ENCODE data around the gene ASB6.

ASB6 gene

DNA sequence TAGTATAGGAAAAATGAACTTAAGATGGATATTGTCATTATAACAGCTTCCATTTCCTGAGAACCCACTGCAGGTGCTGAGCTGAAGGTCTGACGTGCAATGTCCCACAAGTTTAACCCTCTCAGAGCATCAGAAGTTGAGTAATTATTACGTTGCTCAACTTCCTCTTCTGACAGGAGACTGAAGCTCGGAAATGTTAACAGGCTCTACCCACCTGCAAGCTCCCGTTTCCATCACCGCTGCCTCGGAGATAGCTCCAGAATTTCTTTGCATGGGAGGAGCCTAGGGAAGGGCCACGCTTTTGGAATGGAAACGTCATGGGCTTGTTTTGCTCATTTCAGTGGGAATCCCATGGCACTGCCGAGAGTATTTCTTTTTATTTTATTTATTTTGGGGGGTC is 17.0 kb downstream of the ASB6 start:
- DNase-seq, result no peak

DNA sequence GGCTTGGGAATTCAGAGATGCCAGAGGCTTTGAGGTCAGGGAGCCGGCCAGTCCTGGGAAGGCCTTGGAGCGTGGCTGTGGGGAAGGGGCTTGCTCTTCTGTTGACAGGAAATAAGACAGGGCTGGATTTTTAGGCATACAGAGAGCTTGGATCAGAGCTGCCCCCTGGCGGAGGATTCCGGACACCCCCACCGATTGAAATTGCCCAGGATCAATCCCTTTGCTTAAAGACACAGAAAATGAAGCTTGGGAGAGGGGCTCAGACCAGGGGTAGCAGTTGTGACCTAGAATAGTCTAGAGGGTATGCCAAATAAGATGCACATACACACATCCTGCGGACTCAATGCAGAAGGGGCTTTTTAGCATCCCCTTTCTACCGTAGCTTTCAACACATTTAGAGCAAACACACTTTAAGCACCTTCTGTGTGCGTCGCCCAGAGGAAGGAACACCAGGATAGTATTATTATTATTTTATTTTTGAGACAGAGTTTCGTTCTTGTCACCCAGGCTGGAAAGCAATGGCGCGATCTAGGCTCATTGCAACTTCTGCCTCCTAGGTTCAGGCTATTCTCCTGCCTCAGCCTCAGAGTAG is 17.7 kb downstream of the ASB6 start:
- peak; percentile 71 for DNase-seq

DNA sequence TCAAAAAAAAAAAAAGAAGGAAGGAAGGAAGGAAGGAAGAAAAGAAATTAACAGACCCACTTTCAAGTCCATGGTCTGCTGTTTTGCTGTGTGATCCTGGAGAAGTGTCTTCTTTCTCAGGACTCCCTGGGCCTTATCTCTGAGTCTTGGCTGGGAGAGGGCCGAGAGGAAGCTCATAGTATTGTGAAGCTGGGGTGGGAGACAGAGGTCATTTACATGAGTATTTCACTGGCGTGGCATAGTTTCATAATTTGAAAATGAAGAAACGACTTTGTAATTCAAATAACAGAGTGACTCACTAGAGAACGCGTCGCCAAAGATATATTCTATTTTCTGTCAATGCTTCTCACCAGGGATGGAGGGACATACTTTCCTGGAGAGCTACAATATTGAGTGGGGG is 18.6 kb downstream of the ASB6 start:
- DNase-seq, result no peak

DNA sequence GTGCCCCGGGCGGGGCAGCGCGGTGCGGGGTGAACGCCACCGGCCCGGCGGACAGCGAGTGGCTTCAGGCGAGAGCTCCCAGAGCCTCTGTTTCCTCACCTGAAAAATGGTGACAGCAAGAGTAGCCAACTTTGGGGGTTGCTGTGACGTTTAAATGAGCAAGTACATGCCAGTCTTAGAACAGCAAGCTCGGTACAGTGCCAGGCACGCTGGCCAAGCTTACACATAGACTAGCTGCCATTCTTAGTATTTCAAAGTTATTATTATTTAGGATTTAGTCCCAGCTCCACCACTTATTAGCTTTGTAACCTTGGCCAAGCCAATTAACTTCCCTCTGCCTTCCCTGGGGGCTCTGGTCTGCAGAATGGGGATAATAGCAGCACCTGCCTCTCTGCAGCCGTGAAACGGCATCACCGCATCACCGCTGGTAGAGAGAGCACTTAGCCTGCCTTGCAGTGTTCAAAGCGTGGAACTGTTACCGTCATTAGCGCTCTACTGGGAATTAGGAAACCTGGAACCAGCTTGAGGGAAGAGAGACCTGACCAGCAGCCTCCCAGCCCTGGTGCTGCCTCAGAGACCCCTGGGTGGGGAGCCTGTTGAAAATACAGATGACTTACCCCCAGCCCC is 21.2 kb downstream of the ASB6 start, which contains the start of gene C9orf50:
TSS of gene C9orf50 (minus strand) at position 433 of the 627 bp plus-strand sequence. CDS start 527 bp downstream, outside the sequence.
- DNase-seq, result no peak

DNA sequence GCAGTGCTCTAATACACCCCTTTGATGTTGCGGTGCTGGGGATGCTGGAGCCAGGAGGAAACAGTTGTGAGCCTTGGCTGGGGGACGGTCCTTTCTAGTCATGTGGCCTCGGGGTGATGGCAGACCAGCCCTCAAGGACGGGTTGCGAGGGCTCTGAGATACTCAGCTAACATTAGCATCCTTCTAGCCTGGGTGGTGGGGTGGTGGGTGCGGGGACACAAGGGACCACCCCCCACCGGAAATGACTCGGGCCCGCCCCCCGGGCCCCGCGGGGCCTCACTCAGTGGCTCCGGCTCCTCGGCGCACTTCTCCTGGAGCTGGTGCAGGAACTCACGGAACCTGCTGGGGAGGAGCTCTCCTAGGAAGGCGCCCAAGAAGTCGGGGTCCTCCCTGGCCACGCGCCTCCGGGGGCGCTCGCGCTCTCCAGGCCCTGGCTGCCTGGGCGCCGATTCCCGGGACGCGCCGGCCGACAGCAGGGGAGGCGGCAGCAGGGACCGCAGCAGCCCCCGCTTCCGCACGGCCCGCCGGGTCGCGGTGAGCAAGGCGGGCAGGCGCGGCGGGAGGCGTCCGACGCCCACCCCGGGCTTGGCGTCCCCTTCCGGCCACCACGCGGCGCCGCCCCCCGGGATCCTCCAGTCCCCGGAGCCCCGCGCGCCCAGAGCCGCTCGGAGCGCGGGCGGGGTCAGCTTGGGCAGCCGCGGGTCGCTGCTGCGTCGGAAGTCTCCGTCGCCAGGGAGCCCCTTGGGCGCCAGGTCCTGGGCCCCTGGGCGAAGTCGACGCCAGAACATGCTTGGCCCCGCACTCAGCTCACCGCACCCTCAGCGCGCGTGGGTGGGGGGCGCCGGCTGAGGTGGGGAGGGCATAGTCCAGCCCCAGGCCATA is 21.9 kb downstream of the ASB6 start:
- no peak for DNase-seq

DNA sequence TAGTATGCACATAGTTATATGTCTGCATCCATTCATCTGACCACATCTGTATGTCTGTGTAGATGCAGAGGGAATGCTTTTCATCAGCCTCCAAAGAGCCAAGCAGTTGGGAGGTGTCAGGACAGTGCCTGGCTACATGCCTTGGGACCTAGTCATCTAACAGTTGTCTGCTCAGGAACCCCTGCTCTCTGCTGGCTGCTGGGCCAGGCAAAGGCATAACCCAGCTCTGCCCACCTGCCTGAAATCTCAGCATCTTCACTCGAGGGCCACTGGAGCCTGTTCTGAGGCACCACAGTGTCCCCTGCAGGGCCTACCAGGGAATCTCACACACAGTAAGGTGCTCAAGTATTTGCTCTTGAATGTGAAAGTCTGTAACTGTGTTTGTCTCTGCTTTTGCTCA is 24.8 kb downstream of the ASB6 start:
- no peak for DNase-seq

DNA sequence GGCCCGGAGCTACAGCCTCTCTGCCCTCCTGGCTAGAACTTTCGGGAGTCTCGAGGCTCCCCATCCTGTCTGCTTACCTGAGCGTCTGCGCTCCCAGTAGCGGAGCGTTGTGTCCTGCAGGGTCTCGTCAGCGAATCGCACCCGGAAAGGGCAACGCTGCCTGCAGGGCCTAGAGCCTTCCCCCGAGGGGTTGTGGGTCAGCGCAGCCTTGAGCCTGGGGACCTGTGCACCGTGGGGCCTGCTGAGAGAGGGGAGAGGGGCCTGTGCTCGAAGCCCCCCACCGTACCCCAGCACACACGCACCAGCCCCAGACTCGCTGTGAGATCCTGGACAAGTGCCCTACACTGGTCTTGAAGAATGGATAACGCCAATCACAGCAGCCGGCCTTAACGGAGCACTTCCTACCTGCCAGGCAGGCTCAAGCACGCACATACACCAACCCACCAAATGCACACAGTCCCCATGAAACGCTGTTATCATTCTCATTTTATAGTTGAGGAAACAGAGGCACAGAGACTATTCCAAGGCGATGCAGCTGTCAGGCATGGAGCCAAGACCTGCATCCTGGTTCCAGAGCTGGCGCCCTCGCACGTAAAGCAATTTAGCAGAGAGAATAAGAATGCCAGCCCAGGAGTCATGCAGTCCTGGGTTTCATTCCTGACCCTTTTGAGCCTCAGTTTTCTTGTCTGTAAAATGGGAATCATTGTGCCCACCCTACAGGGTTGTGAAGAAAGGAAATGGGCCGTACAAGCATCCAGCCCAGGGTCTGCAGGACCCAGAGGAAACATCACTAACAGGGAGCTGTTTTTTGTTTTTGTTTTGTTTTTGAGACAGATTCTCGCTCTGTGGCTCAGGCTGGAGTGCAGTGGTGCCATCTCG is 26.3 kb downstream of the ASB6 start:
- no peak for DNase-seq

DNA sequence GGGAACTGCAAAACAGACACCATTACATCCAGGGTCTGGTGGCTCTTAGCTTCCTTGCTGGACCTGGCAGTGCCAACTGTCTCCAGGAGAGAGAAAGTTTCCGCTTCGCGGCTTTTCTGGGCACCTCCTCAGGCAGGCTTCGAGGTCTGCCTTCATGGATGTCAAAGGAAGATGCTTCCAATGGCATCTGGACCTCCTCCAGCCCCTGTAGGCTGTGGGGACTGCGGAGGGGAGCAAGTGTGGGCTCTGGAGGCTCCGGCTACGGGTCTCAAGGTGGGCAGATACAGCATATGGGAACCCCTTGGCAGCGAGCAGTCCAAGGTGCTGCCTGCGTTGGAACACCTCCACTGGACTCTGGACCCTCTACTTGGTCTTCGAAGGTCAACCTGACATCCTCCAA is 27.0 kb downstream of the ASB6 start:
- no peak for DNase-seq

DNA sequence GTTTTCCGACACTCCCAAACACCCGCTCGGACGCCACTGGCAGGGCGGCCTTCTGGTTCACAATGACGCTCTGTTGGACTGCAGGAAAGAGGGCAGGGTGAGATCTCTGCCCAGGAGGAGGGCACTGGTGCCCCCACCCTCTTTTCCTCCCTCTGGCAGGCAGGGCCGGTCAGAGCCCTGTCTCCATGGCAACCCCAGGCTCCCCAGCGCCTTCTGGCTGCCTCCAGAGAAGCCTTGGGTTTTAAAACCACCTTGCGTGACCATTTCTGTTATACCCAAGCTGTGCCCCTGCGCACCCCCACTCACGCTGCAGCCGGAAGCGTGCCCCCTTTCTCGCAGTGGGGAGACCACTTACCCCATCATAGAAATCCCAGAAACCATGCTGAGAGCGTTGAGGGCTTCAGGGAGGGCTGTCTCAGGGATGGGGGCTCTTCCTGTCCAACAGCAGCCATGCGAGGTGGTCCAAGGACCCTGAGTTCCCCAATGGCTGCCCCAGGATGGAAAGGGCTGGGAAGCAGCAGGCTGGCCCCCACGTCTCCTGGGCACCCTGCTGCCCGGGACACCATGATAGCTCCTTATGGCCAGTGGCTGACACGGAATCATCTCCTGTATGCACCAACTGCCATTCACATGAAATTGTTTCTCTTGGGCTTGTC is 28.3 kb downstream of the ASB6 start:
- DNase-seq, result no peak

DNA sequence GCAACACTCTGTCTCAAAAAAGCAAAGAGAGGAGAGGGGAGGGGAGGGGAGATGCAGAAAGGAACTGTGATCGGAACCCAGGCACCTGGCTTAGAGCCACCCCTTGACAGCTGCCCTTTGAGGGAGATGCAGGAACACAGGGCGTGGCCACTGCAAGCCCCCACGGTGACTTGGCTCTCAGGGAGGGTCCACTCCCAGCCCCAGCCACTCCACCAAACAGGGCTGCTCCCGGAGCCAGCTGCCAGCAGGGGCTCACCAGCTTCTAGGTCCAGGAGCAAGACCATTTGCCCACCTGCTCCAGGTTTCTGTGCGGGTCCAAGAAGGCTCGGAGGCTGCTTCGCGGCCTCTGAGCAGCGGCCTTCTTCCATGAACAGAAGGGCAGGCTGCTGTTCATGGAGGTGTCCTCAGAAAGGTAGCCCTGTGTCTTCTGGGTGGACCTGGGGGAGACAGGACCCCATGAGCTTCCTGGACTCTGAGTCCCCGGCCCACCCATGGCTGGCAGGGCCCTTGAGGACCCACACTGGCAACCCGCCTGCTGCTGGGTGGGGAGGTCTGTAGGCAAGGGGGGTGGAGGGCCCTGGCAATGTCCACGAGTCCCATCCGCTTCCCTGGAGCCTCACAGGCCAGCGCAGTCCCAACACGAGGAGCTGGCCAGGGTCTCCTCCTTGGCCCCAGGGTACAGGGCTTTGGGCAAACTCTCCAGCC is 29.0 kb downstream of the ASB6 start:
- no peak for DNase-seq

DNA sequence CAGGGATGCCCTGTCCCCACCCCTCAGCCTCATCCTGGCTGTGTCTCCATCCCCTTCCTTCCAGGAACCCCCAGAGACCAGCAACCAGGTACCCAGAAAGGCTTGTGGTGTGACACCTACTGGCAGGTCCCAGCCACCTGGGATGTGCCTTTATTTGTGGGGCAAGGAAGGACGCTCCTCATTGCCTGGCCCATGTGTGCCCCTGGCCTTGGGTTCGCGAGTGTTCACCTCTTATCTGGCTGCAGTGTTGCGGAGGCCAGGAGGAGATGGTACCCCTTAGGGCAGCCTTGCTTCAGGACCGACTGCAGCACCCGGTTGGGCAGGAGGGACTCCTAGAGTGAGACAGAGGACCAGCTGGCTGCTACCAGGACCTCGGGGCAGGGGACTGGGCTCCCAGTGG is 29.8 kb downstream of the ASB6 start:
- DNase-seq, result no peak

DNA sequence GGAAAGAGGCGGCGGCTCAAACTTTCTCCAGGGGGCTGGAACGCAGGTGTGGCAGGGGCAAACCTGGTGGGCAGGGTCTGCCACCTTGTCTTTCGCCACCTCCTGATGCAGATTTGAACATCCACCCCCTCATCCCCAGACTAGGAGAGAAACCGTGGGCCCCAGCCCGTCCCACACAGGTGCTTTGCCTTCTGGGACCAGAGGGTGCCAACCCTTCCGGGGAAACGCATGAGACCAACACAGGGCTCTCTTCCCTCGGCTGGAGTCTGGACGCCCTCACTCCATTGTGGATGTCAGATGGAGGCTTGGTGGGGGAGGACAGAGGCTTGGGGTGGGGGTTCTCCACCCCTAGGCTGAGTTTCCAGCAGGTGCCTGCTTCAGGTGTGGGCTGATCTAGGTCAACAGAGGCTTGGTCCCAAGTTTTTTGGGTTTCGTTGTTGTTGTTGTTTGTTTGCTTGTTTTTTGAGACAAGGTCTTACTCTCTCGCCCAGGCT is 30.6 kb downstream of the ASB6 start:
- no peak for DNase-seq

DNA sequence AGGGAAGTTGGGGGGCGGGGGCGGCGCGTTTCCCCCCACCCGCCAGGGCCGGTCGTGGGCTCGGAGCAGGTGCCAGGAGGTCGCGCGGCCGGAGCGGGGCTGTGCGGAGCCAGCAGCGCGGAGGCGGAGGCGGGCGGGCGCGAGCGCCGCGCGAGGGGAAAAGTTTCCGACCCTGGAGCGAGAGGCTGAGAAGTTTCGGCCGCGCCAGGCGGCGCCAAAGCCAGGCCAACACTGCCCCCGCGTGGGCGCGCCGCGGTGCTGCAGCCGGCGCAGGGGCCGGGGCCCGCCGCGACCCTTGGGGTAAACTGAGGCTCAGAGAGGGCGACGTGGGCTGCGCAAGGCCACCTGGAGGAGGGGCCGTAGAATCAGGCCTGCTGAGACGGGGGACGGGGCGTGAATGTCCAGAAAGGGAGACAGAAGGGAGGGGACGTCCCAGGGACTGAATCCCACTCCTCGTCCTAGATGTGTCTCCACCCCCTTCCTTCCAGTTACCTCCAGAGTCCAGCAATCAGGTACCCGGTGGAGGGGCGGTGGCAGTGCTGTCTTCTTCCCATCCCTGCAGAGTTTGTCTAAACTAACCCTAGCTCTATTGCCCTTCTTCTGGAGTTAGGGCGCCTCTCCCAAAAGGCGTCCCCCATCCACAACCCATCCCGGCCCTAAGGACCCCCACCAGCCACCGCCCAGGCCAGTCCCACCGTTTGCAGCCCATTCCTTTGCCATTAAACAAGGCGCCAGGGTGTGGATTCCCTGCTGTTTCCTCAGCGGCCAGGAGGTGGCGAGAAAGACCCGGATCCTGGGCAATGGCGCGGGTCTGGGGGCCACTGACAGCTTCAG is 31.3 kb downstream of the ASB6 start:
- peak; percentile 95 for DNase-seq

DNA sequence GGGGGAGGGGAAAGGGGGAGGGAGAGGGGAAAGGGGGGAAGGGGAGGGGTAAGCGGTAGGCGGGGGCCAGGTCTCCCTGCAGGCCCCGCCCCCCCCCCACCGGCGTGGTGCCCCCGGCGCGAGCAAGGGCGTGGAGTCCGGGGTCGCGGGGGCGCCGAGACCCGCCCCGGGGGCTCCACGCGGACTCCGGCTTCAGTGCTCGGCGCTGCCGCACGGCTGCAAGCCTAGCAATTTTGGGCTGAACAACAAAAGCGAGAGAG is 31.8 kb downstream of the ASB6 start:
- no peak for DNase-seq

DNA sequence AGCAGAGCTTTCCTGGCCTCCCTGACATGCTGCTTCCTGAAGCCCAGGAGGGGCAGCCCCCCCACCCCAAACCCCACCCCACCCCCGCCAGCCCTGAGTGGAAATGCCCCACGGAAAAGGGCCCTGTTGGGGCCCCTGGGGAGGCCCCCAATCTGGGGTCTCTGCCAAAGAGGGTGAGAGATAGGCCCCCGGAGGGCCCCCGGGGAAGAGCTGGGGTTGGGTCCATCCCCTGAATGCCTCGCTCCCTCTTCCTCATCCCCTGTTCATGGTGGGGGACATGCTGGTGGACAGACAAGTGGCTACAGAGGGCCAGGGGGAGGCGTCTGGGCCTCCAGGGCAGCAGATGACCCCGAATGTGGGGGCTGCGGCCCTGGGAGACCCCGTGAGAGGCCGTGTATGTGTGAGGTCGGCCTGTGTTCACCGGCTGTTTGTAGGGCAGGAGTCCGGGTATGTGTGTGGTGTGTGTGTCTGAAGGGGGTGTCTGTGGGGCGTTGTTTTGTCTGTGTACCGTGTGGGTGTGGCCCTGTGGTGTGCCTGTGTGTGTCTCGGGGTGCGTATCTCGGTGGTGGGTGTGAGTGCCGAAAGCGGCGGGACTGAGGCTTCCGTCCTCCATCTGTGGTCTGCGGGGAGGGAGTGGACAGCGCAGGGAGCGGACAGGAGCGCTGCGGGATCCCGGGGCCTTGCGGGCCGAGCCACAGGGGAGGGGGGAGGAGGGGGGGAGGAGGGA is 32.3 kb downstream of the ASB6 start:
- DNase-seq, result no peak

DNA sequence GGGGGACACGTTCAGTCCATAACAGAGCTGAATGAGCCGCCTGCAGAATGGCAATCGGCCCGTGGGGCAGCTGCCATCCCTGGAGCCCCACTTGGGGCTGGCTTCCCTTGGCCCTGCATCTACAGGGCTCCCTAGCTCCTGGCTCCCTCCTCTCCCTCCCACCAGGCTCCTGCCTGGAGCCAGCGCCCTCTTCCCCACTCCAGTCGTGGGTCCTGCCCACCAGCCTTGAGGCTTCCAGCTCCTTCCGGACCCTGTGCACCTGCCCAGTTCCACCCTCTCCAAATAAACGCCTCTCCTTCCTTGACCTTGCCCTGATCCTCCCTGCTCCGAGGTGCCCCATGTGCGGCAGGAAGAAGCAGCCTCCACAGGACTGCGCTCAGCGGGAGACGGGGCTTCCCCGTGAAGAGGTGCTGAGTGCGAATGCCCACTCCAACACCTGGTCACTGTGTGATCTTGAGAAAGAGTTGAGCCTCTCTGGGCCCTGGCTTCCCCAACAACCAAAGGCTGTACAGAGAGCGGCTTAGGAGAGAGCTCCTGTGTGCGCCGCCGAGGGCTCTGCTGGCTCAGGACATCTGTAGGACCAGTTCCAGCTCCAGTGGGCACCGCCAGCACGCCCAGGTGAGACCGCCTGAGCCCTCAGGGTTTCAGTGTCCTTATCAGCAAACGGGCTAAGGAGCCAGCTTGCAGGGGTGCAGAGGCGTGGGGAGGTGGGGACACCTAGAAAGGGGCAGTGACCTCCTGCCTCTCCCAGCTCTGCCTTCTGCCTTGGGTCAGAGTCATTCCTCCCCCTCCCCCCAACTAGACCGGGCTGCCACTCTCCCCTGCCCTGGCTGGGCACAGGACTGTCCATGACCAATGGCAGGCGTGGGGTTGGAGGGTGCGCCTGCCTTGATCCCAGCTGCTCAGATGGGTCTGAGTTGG is 33.1 kb downstream of the ASB6 start:
- no peak for DNase-seq

DNA sequence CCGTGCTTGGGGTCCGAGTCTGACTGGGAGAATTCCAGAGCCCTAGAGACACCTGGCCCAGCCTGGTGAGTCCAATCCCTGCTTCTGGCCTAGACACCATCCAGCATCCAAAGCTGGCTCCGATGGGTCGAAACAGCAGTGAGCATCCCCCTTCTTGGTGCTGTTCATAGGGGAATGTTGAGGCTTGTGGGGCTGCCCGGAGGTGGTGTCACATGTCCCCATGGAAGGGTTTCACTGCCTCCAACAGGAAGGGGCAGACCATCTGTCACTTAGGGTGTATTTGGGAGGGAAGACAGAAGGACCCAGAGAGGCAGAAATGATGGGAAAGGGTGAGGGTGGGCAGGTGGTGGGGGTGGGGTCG is 34.9 kb downstream of the ASB6 start:
- no peak for DNase-seq

DNA sequence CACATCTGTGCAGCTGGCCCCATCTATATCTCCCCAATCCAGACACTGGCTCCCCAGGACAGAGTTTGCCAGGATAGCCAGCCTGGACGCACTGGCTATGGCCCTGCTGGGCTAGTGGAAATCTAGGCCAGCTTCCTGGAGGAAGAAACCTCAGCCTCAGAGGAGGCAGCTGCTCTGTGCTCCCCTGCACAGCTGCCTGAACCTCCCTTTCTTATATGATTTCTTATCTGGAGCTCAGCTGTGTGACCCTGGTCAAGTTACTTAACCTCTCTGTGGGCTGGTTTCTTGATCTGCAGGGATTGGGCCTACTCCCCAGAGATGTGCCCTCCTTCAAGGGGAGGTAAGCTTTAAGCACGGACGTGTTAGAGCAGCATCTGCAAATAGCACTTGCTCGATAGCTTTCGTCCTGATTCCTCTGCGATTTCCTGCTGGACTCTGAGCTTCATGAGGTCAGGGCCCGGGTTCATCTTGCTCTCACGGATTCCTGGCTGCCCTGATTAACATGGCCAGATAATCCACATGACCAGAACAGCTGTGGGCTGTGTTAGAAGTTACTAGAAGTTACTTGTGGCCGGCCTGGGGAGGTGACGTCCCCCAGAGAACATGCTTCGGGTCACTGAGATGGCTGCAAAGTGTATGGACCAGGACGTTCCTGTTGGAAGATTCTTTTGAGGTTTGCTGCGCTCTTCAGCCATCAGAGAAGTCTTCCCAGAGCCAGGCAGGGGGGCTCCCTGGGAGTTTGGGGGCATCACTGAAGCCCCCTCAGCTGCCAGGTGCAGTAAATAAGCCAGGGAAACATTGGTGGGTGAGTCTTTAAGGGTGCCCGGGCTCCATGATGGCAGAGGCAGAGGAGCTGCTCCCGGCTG is 35.6 kb downstream of the ASB6 start:
- no peak for DNase-seq
